Mucosa of descending colon (tissue), 3 donors: ENCODE results near the gene AGAP1. TPM values are rescaled to one million over a fixed set of nuclear protein-coding genes. Genes with fewer than 3 reads are reported as not detected.

Experiments
- ATAC-seq: fragments of 200-7000 bp; cut with Tn5 transposase; one replicate; pipeline ENCODE4 v1.9.1; 2020; ENCODE audit warnings: mild to moderate bottlenecking, moderate library complexity
- DNase-seq, 3 donors: peaks; one replicate each; pipeline ENCODE4 v3.0.0-alpha.2; 2020
- H3K36me3 ChIP-seq: fragments of 200-600 bp; one replicate; pipeline ENCODE4 v1.8.0; 2021; ENCODE audit warnings: low read depth, mild to moderate bottlenecking
- H3K4me1 ChIP-seq: fragments of 200-600 bp; one replicate; pipeline ENCODE4 v1.8.0; 2021; ENCODE audit warnings: low read depth, mild to moderate bottlenecking
- H3K4me3 ChIP-seq: fragments of 200-600 bp; one replicate; pipeline ENCODE4 v1.8.0; 2021; ENCODE audit warnings: mild to moderate bottlenecking
- H3K9me3 ChIP-seq: fragments of 200-600 bp; one replicate; pipeline ENCODE4 v1.8.0; 2021; ENCODE audit warnings: mild to moderate bottlenecking
- CTCF ChIP-seq: fragments of 200-600 bp; IDR thresholded peaks from one replicate; pipeline ENCODE4 v1.8.0; 2022; ENCODE audit warnings: antibody characterized with exemption, mild to moderate bottlenecking
- intact Hi-C, 2 donors: fragments of 100-400 bp; cut with DNase I in 1 of 2; cut with micrococcal nuclease in 1 of 2; formaldehyde crosslinking; loops; one replicate each; pipeline versions ENCODE4 v1.11.0 to v1.11.1; 2022; cut with DNase I, micrococcal nuclease
- total RNA-seq, 3 donors: library from RNA; stranded (reverse); fragmentation: NEBNext Ultra II Directional in 2 of 3; extraction: Animal tissue kit (Norgen Biotek cat#: 25700) in 2 of 3; gene quantifications; one replicate each; pipeline versions ENCODE4 v1.2.1 to v1.2.4, GENCODE V29; 2021 to 2023
- donor health status: DM: no; HTN: no; CAD: no; lungs with moderate emphysema.
- donor health status: DM: no; HTN: no; CAD: no.
- donor health status: DM: no; HTN: yes; CAD: no.

The AGAP1 gene
- total RNA-seq, 3 donors from 2014 or later, result 68.1 to 112 (median 88.9) TPM

DNA sequence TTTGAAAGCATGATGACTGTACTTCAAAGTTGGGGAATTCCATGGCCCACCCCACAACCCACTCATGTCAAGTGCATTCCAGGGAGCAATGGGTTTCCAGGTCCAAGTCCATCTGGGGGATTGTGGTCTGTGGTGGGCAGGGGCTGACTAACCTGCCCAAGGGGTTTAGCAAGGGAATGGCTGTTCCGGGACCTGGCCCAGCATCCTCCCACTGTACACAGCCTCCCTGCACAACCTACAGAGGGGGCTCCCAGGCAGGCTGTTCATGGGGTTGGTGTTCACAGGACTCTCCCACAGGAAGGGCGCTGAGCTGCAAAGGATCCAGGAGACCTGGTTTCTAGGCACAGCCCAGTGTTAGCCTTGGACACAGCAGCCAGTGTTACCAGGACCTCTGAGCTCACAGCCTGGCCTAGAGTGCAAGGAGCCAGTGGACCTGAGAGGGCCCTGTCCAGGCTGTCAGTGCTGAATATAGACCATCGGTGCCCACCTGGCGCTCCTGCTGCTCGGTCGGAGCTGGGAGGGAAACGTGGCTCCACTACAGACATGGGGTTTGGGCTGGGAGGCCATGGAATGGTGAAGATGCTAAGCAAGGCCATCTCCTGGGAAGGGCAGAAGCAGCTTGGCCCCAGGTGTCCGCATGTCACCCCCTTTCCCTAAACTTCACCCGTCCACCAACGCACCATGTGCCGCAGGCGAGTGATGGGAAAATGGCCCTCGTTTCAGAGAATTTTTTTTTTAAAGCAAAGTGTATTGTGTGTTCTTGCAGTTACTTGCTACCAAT, 357.1 kb downstream of the AGAP1 start:
- DNase-seq, result no peak
- Histone ChIP-seq H3K36me3 (no peaks in the 10 kb centered on the region), H3K4me1 (no peaks in the 10 kb centered on the region), H3K9me3 (no peaks in the 10 kb centered on the region), H3K4me3 (no peak overlapping the region)
- ATAC-seq, result no peak
- TF ChIP-seq CTCF, result no peak
- intact Hi-C loops, result no loop called here

GRCh38 chr2:235851828-235852525, 358.1 kb downstream of the AGAP1 start:
- Histone ChIP-seq H3K4me3 (no peak overlapping the region), H3K9me3 (no peaks in the 10 kb centered on the region), H3K36me3 (no peaks in the 10 kb centered on the region), H3K4me1 (no peaks in the 10 kb centered on the region)
- TF ChIP-seq CTCF, result no peak
- intact Hi-C loops, result no loop called here
- ATAC-seq, result no peak
- no peak for DNase-seq

GRCh38 chr2:235852526-235852920, 358.7 kb downstream of the AGAP1 start:
- no peak for DNase-seq
- ATAC-seq, result no peak
- intact Hi-C loops, result no loop called here
- H3K4me3 ChIP-seq, result no peak overlapping the region
- no peaks in the 10 kb centered on the region for H3K4me1 ChIP-seq
- H3K36me3 ChIP-seq, result no peaks in the 10 kb centered on the region
- H3K9me3 ChIP-seq, result no peaks in the 10 kb centered on the region
- no peak for TF ChIP-seq CTCF

GRCh38 chr2:235854276-235854675, 360.4 kb downstream of the AGAP1 start:
- H3K36me3 ChIP-seq, result no peaks in the 10 kb centered on the region

DNA sequence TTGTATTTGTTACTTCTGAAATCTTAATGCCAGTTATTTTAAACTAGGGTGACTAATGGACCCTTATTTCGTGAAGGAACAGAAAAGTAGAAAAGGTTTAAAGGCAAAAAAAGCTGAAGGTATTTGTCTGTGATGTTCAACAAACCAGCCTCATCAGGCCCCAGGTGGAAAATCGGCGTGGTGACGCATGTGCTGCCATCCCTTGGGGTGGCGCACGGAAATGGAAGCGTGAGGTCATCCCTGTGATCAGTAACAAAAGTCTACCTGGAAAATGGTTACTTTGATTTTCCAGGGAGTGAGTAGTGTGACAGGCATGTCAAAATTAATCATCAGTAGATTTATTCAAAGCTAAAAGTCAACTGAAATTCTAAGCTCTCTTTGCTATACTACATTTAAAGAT, 361.2 kb downstream of the AGAP1 start:
- ATAC-seq (no peak), DNase-seq (no peak)
- no peaks in the 10 kb centered on the region for H3K4me1 ChIP-seq
- H3K4me3 ChIP-seq, result no peak overlapping the region
- no peak for TF ChIP-seq CTCF
- intact Hi-C loops, result no loop called here
- H3K9me3 ChIP-seq, result no peaks in the 10 kb centered on the region
- no peaks in the 10 kb centered on the region for H3K36me3 ChIP-seq

More at GRCh38 chr2:235854276-235854675, 360.4 kb downstream of the AGAP1 start:
- Histone ChIP-seq H3K9me3 (no peaks in the 10 kb centered on the region), H3K4me3 (no peak overlapping the region), H3K4me1 (no peaks in the 10 kb centered on the region)
- no peak for TF ChIP-seq CTCF
- ATAC-seq, result no peak
- DNase-seq, result no peak
- intact Hi-C loops, result no loop called here
